ENCODE data around the gene ACKR3. TPM values are rescaled to one million over a fixed set of nuclear protein-coding genes. Genes with fewer than 3 reads are reported as not detected.

The ACKR3 gene
- total and polyA plus RNA-seq, 7 donors: 1.6 to 39.1 (median 17.0) TPM

DNA sequence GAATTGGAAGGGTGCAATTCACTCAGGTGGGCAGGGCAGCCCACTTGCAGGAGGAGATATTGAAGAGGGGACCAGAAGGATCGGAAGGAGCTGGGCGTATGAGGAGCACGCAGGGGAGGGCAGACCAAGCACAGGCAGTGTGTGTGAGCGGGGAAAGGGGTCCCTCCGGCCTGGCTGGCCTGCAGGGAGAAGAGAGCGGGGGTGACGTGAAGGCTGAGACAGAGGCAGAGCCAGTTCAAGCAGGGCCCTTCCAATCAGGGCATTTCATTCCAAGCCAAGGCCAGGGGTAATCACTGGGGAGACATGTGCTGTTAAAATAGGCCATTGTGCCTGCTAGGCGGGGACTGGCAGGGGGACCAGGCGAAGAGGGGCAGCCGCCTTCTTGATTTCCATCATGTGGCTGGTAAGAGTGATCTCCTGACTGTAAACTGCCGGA, 62.2 kb downstream of the ACKR3 start:
- Histone ChIP-seq H3K4me1 (peaks cover 0 to 22% (median 16%) of the 10 kb centered on the region in 4 donors), H3K4me3 (no peak overlapping the region), H3K36me3 (no peaks in the 10 kb centered on the region), H3K9me3 (no peaks in the 10 kb centered on the region), H3K27me3 (no peaks in the 10 kb centered on the region), H3K27ac (peak overlapping the region in 1 of 4 donors; percentile 58)
- TF ChIP-seq POLR2AphosphoS5 (IDR thresholded peaks at IDR 0.05): no peak
- no peak for TF ChIP-seq POLR2A (IDR thresholded peaks at IDR 0.05)
- WGBS, 2 donors: 90 to 92% methylated on average over 11 of the region's 11 CpGs
- DNase-seq: peak; percentile 53
- intact Hi-C loops (cut with DNase I): no loop called here
